Measurements from ENCODE around the gene LIME1. TPM values are rescaled to one million over a fixed set of nuclear protein-coding genes. Genes with fewer than 3 reads are reported as not detected.

LIME1 gene
- total and polyA plus RNA-seq, 4 donors = 21.2 to 69.0 (median 51.6) TPM

DNA sequence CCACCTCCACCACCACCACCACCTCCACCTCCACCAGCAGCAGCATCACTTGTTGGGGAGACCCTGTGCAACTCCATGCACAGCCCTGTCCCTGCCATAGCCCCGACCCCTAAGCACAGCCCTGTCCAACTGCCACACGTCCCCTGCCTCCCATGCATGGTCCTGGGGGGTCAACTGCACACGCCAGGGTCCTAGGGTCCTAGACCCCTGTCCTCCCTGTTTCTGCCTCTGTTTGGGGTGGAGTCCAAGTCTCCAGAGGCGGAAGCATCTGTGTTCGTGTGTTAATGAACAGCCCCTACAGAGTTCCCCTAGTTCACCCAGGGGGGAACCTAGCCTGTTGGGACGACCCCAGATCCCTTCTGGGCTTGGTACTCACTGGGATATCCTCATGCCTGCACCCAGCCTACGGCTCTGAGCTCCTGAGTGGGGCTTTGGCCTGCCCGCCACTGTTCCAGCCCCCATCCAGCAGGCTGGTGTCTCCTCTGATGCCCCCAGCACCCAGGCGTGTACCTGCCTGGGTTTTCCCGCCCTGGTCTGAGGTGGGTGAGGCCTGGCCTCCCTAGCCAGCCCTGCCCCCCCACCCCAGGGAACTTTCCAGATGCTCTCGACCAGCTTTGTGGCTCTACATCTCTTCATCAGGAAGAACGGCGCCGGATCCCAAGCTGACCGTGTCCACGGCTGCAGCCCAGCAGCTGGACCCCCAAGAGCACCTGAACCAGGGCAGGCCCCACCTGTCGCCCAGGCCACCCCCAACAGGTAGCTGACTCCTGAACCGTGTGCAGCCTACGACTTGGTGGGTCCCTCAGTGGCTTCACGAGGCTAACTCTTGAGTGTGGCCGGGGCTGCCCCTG lies 42.5 kb upstream of the LIME1 start:
- H3K36me3 ChIP-seq (ENCODE audit: control insufficient read depth in 4 of 4, insufficient read depth in 3 of 4, low read depth in 1 of 4, low read length in 3 of 4) = peaks cover 0 to 3% (median 0%) of the 10 kb centered on the region in 4 donors
- H3K27me3 ChIP-seq (ENCODE audit: control insufficient read depth in 4 of 4, insufficient read depth in 4 of 4, low read length in 3 of 4) = no peaks in the 10 kb centered on the region
- no peak overlapping the region for H3K9ac ChIP-seq (ENCODE audit: low read depth in 1 of 2, low read length in 2 of 2)
- no peak overlapping the region for H3K4me3 ChIP-seq (ENCODE audit: low read depth in 1 of 3, low read length in 3 of 3)
- no peaks in the 10 kb centered on the region for H3K9me3 ChIP-seq (ENCODE audit: control insufficient read depth in 4 of 4, low read length in 3 of 4)
- WGBS = 96% methylated on average over 21 of the region's 21 CpGs
- no peak overlapping the region for H3K27ac ChIP-seq (ENCODE audit: low read depth in 1 of 2, low read length in 2 of 2)
- H3K4me1 ChIP-seq (ENCODE audit: control insufficient read depth in 4 of 4, insufficient read depth in 4 of 4, low read length in 3 of 4) = peaks cover 7 to 22% (median 13%) of the 10 kb centered on the region in 4 donors
- no peak for DNase-seq (ENCODE audit: low spot score)
- no peak for TF ChIP-seq ATF3 (IDR thresholded peaks at IDR 0.05)
- no peak for TF ChIP-seq SP1 (IDR thresholded peaks at IDR 0.05)
- no peak for TF ChIP-seq NR2F2 (IDR thresholded peaks at IDR 0.05)
- no peak for TF ChIP-seq REST (IDR thresholded peaks at IDR 0.05)
- TF ChIP-seq TAF1 (conservative IDR thresholded peaks at IDR 0.05) = no peak
- TF ChIP-seq FOXA1 (IDR thresholded peaks at IDR 0.05) = no peak
- TF ChIP-seq, protein P1, sequence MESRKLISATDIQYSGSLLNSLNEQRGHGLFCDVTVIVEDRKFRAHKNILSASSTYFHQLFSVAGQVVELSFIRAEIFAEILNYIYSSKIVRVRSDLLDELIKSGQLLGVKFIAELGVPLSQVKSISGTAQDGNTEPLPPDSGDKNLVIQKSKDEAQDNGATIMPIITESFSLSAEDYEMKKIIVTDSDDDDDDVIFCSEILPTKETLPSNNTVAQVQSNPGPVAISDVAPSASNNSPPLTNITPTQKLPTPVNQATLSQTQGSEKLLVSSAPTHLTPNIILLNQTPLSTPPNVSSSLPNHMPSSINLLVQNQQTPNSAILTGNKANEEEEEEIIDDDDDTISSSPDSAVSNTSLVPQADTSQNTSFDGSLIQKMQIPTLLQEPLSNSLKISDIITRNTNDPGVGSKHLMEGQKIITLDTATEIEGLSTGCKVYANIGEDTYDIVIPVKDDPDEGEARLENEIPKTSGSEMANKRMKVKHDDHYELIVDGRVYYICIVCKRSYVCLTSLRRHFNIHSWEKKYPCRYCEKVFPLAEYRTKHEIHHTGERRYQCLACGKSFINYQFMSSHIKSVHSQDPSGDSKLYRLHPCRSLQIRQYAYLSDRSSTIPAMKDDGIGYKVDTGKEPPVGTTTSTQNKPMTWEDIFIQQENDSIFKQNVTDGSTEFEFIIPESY (IDR thresholded peaks at IDR 0.05) = no peak
- no peak for TF ChIP-seq YY1 (IDR thresholded peaks at IDR 0.05)
- TF ChIP-seq, protein P2, sequence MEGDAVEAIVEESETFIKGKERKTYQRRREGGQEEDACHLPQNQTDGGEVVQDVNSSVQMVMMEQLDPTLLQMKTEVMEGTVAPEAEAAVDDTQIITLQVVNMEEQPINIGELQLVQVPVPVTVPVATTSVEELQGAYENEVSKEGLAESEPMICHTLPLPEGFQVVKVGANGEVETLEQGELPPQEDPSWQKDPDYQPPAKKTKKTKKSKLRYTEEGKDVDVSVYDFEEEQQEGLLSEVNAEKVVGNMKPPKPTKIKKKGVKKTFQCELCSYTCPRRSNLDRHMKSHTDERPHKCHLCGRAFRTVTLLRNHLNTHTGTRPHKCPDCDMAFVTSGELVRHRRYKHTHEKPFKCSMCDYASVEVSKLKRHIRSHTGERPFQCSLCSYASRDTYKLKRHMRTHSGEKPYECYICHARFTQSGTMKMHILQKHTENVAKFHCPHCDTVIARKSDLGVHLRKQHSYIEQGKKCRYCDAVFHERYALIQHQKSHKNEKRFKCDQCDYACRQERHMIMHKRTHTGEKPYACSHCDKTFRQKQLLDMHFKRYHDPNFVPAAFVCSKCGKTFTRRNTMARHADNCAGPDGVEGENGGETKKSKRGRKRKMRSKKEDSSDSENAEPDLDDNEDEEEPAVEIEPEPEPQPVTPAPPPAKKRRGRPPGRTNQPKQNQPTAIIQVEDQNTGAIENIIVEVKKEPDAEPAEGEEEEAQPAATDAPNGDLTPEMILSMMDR (IDR thresholded peaks at IDR 0.05; ENCODE audit: low read depth, low read length, missing input control) = no peak
- TF ChIP-seq HNF4A (conservative IDR thresholded peaks at IDR 0.05) = no peak
- TF ChIP-seq RXRA (IDR thresholded peaks at IDR 0.05) = no peak
- no peak for TF ChIP-seq FOXA2 (IDR thresholded peaks at IDR 0.05)
- TF ChIP-seq RAD21 (IDR thresholded peaks at IDR 0.05) = no peak
- no peak for TF ChIP-seq JUND (IDR thresholded peaks at IDR 0.05)
- no peak for TF ChIP-seq EGR1 (IDR thresholded peaks at IDR 0.05; ENCODE audit: low read depth in 2 of 2)
- no peak for TF ChIP-seq HNF4G (IDR thresholded peaks at IDR 0.05)
- TF ChIP-seq, protein P3, sequence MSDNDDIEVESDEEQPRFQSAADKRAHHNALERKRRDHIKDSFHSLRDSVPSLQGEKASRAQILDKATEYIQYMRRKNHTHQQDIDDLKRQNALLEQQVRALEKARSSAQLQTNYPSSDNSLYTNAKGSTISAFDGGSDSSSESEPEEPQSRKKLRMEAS (IDR thresholded peaks at IDR 0.05) = no peak
- no peak for TF ChIP-seq GABPA (IDR thresholded peaks at IDR 0.05 in 1 of 2, conservative IDR thresholded peaks at IDR 0.05 in 1 of 2)

Measured in liver (tissue), 9 donors.